Peyer's patch (tissue), 4 donors: ENCODE measurements around the gene RFXAP. TPM values are rescaled to one million over a fixed set of nuclear protein-coding genes. Genes with fewer than 3 reads are reported as not detected.

Experiments used
- DNase-seq, 3 donors: peaks; one replicate each; pipeline ENCODE4 v3.0.0-alpha.2; 2017 to 2019
- H3K27ac ChIP-seq, 4 donors: fragments of 200-600 bp; sonication (generic); one replicate each; pipeline ENCODE4 v1.5.1; 2016 to 2019
- H3K27me3 ChIP-seq, 2 donors: fragments of 200-600 bp; sonication (generic); one replicate each; pipeline ENCODE4 v1.5.1; 2019
- H3K36me3 ChIP-seq, 3 donors: fragments of 200-600 bp; sonication (generic); one replicate each; pipeline ENCODE4 v1.5.1; 2016 to 2019
- H3K4me1 ChIP-seq, 4 donors: fragments of 200-600 bp; sonication (generic); one replicate each; pipeline ENCODE4 v1.5.1; 2016 to 2019
- H3K4me3 ChIP-seq, 4 donors: fragments of 200-600 bp; sonication (generic); 1 replicate in 3 of 4; 2 replicates in 1 of 4; pipeline ENCODE4 v1.5.1; 2016 to 2019; ENCODE audit warnings: mild to moderate bottlenecking in 1 of 4
- H3K9me3 ChIP-seq, 4 donors: fragments of 200-600 bp; sonication (generic); one replicate each; pipeline ENCODE4 v1.5.1; 2016 to 2019; ENCODE audit warnings: mild to moderate bottlenecking in 1 of 4
- CTCF ChIP-seq, 6 experiments: fragments of 450-650 bp in 4 of 6; fragments of 200-600 bp in 2 of 6; sonication (generic) in 1 of 6; IDR thresholded peaks; one replicate each; pipeline ENCODE4 v1.5.1; 2017 to 2019; ENCODE audit warnings: antibody characterized with exemption in 6 of 6, mild to moderate bottlenecking in 3 of 6, moderate library complexity in 1 of 6
- POLR2A ChIP-seq, 2 donors: fragments of 450-650 bp; IDR thresholded peaks; one replicate each; pipeline ENCODE4 v1.5.1; 2017; ENCODE audit warnings: antibody characterized with exemption in 2 of 2, mild to moderate bottlenecking in 2 of 2, moderate library complexity in 2 of 2
- total RNA-seq, 4 donors: library from RNA; depleted of rRNA; stranded (reverse); fragments of >200 nt; gene quantifications; one replicate each; pipeline ENCODE4 v1.1.0, GENCODE V29; 2016

Gene RFXAP
- total RNA-seq = 1 to 10 TPM; 3.8 to 5.5 (median 4.6) TPM

- no peaks in the 10 kb centered on the region for H3K9me3 ChIP-seq
Measured at GRCh38 chr13:36818804-36819738, at the start of gene RFXAP. TSS of gene RFXAP (plus strand) at chr13:36819222. CDS start at chr13:36819358, 136 bp downstream.

GRCh38 chr13:36769545-36769944, 49.5 kb upstream of the RFXAP start:
- TF ChIP-seq POLR2A (IDR thresholded peaks at IDR 0.05) (no peak), CTCF (IDR thresholded peaks at IDR 0.05) (no peak)
- Histone ChIP-seq H3K27ac (no peak overlapping the region), H3K4me1 (no peaks in the 10 kb centered on the region), H3K27me3 (no peaks in the 10 kb centered on the region), H3K36me3 (no peaks in the 10 kb centered on the region), H3K4me3 (no peak overlapping the region), H3K9me3 (no peaks in the 10 kb centered on the region)
- no peak for DNase-seq

More at GRCh38 chr13:36818804-36819738, at the start of gene RFXAP:
- TF ChIP-seq POLR2A (IDR thresholded peaks at IDR 0.05) (peak; percentile 32 to 54), CTCF (IDR thresholded peaks at IDR 0.05) (peak in 2 of 6 experiments; percentile 26 to 29)
- Histone ChIP-seq H3K36me3 (no peaks in the 10 kb centered on the region), H3K4me3 (peak within 1 kb of the TSS; percentile 84 to 91 (median 89)), H3K4me1 (peaks cover 0 to 18% (median 3%) of the 10 kb centered on the region in 4 donors), H3K27me3 (no peaks in the 10 kb centered on the region), H3K27ac (peak within 1 kb of the TSS; percentile 72 to 92 (median 80))
- DNase-seq = peak; percentile 89 to 96 (median 92)

- no peak overlapping the region for H3K27ac ChIP-seq
- no peaks in the 10 kb centered on the region for H3K9me3 ChIP-seq
- H3K36me3 ChIP-seq = no peaks in the 10 kb centered on the region
- TF ChIP-seq CTCF (IDR thresholded peaks at IDR 0.05) = no peak
- no peak for TF ChIP-seq POLR2A (IDR thresholded peaks at IDR 0.05)
- no peak for DNase-seq
- no peak overlapping the region for H3K4me3 ChIP-seq
- no peaks in the 10 kb centered on the region for H3K4me1 ChIP-seq
- H3K27me3 ChIP-seq = no peaks in the 10 kb centered on the region
Measured at GRCh38 chr13:36770741-36771140, 48.3 kb upstream of the RFXAP start.

- Histone ChIP-seq H3K9me3 (no peaks in the 10 kb centered on the region), H3K27ac (no peak overlapping the region), H3K4me3 (no peak overlapping the region), H3K27me3 (no peaks in the 10 kb centered on the region), H3K4me1 (no peaks in the 10 kb centered on the region), H3K36me3 (no peaks in the 10 kb centered on the region)
- TF ChIP-seq CTCF (IDR thresholded peaks at IDR 0.05) (no peak), POLR2A (IDR thresholded peaks at IDR 0.05) (no peak)
- no peak for DNase-seq
Measured at GRCh38 chr13:36772853-36773252, 46.2 kb upstream of the RFXAP start.

GRCh38 chr13:36774931-36775330, 44.1 kb upstream of the RFXAP start:
- TF ChIP-seq CTCF (IDR thresholded peaks at IDR 0.05) = no peak
- DNase-seq = no peak
- Histone ChIP-seq H3K4me3 (no peak overlapping the region), H3K9me3 (no peaks in the 10 kb centered on the region), H3K4me1 (no peaks in the 10 kb centered on the region), H3K36me3 (no peaks in the 10 kb centered on the region), H3K27ac (no peak overlapping the region), H3K27me3 (no peaks in the 10 kb centered on the region)
